Urothelium cell line (cell line): ENCODE results near the gene MUC13.

ENCODE experiments used
- DNase-seq: peaks from one replicate; pipeline ENCODE4 v3.0.0; 2011; ENCODE audit warnings: low spot score, mixed read lengths
- FAIRE-seq: peaks from 2 replicates; lab custom pipeline; 2011; peaks lifted over from hg19 to GRCh38; lab: Jason Lieb, UNC

MUC13 gene

DNA sequence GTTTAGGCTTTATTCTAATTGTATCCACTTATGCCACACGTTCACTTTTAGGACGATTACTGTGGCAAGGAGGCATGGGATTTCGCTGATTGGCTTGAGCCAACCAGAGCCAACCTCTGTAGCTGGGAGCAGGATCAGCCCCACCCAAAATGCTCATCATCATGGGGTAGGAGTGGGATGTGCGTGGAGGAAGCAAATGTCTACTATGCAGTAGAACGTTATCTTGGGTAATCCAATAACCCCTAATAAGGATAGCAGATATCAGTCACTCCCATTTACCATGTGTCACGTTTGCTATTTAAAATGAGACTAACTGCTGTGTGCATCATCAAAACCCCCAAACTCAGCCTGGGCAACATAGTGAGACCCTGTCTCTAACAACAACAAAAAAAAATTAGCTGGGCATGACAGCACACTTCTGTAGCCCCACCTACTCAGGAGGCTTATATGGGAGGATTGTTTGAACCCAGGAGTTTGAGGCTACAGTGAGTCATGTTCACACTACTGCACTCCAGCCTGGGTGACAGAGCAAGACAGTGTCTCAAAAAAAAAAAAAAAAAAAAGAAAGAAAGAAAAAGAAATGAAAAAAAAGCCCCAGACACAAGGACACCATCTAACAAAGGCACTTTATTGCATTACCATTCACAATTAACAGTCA is 29.6 kb downstream of the MUC13 start:
- no peak for DNase-seq
- peak; percentile 9 for FAIRE-seq

DNA sequence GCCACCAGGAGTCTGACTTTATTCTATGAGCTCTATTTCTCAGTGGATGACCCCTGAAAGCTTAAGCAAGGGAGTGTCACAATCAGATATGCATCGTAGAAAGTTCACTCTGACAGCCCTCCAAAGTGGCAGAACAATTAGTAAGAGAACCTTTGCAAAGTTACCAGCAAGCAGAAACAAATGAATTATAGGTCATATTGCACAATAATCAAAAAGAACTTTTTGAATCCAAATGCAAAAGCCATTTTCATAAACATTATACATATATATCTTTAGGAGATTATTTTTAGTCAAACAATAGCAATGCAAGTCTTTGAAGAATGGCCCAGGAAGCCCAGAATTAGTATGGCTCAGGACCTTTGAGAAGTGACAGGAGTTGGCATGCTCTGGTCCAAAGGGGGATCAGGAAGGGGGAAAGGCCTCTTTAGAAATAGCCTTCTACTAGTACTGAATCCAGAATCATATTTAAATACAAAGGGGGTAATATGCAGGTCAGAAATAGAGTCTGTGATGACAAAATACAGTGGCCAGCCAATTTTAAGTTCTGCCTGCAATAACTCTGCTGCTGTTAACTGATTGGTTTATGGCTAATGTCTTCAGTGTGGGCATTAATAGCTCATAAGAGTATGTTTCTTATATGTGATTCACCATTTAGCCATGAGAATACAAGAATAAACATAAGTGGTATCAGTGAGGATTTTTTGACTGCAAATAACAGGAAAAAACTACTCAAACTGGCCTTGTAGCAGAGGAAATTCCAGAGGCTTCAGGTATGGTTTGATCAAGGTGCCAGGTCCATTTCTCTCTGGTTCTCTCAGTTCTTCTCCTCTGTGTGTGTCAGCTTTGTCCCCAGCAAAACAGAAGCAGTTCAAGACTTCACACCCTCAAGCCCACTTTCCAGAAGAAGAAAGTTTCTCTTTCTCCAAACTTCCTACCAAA is 30.4 kb downstream of the MUC13 start:
- DNase-seq (no peak), FAIRE-seq (no peak)

DNA sequence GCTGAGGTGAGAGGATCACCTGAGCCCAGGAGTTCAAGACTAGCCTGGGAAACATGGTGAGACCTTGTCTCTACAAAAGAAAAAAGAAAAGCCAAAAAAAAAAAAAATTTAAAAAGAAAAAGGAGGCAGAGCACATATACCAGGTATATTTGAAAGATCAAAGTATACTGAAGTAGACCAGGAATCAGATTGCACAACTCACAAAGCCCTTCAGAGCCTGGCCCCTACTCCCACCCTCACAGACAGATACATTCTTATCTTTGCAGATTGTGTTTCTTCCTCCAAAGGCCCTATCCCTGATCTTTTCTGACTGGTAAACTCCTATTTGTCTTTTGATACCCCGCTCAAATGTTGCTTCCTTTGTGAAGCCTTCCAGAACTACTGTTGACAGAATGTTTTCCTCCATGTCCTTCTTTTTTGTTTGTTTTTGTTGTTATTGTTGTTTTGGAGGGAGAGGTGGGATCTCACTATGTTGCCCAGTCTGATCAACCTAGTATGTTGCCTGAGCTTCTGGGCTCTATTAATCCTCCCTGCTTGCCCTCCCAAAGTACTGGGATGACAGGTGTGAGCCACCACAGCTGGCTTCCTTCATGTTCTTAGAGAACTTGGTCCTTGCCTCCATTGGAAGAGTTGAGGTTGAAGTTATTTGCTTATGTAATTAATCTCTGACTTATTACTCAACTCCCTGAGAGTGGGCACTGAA is 37.6 kb downstream of the MUC13 start:
- FAIRE-seq (no peak), DNase-seq (no peak)

DNA sequence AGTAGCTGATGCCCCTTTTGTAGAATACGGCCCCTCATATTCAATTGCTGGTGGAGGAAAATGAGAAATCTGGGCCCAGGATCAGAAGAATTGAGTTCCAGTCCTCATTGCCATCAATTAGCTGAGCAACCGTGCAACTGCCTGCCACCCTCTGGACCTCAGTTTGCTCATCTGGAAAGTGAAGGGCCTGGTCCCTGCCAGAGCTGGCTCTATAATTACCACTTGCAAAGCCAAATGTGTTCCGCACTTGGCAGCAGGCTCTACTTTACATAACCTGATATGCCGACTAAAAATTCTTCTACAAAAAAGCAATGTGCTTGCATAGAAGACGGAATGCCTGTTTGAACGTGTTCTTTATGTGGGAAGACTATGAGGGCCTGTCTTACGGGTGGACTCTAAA is 38.8 kb downstream of the MUC13 start:
- FAIRE-seq = no peak

GRCh38 chr3:124893526-124893925 is 41.0 kb downstream of the MUC13 start:
- no peak for DNase-seq
- no peak for FAIRE-seq

More for the DNA sequence above, 38.8 kb downstream of the MUC13 start:
- no peak for DNase-seq

DNA sequence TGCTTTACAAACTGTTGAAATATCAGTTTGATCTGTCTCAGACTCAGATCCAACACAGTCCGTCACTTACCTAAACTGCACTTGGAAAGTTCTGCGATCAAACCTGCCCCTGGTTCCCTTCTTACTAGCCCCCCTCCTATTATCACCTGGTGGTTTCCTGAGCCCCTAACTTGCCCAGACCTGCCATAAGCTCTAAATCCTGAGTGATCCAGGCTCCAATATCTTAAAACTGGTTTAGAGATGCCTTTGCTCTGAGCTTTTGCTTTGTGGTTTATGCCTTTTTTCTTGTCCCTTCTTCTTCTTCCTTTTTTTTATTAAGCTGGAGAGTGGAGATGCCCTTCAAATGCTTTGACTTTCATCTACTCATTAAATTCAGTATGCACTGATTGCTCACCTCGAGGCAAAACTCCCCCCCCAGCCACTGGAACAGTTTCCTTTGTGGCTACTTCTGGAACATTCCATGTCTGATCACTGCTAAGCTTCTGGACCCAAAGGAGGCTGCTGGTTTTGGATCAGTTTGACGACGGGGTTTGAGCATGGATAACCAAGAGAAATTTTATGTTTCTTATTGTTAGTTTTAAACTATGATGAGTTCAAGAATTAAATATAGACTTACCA is 43.9 kb downstream of the MUC13 start:
- DNase-seq = no peak
- no peak for FAIRE-seq

DNA sequence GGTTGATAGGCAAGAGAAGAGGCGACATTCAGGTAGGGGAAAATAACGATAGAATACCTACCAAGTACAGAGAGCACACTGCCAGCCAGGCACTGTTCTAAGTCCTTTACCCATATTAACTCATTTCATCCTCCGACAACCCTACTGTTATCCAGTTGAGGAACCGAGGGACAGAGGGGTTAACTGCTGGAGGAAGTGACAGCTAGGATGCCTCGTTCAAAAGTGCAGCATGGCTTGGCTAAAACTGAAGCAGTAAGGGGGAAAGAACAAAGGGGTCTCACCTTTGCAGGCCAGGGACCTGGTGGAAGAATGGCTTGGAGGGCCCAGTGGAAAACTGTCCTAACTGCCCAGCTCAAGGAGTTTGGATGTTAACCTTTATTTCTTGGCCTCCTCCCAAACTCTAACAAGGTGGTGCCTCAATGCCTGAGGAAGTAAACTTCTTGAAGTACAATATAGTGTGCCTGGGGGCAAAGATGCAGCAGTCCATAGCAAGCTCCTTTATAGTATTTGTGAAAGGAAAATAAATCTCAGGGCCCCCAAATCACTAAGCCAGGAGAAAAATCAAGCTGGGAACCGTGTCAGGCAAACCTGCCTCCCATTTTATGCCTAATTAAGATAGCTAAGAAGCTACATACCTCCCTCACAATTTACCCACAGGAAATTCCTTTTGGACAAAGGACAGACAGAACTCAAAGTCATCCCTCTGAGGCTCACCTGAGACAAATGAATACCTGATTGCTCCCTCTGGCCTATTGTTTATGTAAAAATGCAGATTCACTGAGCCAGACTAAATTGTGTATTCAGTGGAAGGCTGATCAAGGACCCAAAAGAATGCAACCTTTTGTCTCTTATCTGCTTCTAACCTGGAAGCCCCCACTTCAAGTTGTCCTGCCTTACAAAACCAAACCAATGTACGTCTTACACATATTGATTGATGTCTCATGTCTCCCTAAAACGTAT is 45.8 kb downstream of the MUC13 start:
- FAIRE-seq (no peak), DNase-seq (no peak)

DNA sequence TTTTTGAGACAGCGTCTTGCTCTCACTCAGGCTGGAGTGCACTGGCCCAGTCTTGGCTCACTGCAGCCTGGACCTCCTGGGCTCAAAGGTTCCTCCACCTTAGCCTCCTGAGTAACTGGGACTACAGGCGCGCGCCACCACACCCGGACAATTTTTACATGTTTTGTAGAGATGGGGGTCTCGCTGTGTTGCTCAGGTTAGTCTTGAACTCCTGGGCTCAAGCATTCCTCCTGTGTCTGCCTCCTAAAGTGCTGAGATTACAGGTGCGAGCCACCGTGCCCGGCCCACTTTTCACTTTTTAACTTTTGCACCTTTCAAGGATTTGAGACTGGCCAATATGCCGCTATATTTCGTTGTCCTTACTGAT is 46.6 kb downstream of the MUC13 start:
- DNase-seq = no peak

GRCh38 chr3:124887177-124887931 is 47.2 kb downstream of the MUC13 start, which contains the start of gene ITGB5:
TSS of gene ITGB5 (minus strand) at chr3:124887365. CDS start at chr3:124887000, 365 bp downstream.
- FAIRE-seq (no peak), DNase-seq (peak; percentile 87)

More for the DNA sequence above, 46.6 kb downstream of the MUC13 start:
- no peak for FAIRE-seq

GRCh38 chr3:124886168-124887056 is 48.1 kb downstream of the MUC13 start:
- DNase-seq (peak; percentile 66), FAIRE-seq (no peak)

GRCh38 chr3:124885466-124886167 is 48.9 kb downstream of the MUC13 start:
- FAIRE-seq = no peak
- DNase-seq = peak; percentile 56

DNA sequence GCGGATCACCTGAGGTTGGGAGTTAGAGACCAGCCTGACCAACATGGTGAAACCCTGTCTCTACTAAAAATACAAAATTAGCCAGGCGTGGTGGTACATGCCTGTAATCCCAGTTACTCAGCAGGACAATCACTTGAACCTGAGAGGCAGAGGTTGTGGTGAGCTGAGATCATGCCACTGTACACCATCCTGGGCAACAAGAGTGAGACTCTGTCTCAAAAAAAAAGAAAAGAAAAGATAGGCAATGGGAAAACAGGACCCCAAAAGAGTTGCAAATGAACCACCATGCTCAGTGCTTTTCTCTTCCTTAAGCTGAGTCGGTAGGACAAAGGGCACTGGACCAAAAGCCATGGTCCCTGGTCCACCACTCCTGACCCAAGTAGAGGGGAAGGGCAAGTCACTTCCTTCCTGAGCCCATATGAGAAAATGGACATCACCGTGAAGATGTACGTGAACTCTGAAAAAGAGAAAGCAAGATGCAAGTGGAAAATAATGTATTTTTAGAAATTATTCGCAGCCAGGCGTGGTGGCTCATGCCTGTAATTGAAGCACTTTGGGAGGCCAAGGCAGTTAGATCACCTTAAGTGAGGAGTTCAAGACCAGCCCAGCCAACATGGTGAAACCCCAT is 50.0 kb downstream of the MUC13 start:
- DNase-seq (no peak), FAIRE-seq (no peak)

GRCh38 chr3:124883766-124884473 is 50.6 kb downstream of the MUC13 start:
- DNase-seq (no peak), FAIRE-seq (no peak)

DNA sequence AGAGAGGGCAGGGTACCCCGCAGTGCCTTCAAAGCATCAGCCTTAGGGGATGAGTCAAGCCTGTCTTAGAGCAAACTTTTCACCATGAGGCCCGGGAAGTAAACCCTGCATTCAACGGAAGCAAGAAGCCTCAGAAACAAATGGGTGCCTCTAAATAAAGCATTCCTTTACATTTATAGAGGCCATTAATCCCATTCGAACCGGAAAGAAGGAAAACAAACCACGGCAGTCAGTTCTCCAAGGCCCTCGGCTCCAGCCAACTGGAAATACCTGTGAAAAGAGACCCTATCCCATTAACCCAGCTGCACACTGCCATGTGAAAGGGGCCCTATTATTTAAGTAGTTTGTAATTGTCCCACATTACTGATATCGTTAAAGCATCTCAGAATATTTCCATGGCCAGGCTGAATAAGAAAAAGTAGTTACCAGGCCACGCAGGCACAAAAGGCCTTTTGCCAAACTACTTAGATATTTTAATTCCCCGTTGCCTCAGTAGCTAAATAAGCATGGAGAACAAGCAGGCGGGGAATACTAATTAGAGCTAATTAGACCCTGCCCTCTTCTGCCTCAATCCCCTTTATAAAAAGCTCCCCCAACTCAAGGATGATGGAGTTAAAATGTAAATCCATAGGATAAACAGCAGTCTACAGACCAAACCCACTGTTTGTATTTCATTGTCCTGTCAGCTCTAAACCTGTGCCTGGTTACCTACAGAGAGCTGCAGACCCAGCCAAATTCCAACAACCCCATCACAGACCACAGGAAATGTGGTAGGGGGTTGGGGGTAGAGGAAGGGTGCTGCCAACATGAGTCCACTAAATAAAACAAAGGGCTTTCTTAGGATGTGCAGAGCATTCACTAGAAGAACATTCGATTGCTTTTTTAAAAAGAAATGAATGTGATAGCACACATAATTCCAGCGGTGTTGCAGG is 51.5 kb downstream of the MUC13 start:
- FAIRE-seq (no peak), DNase-seq (no peak)

DNA sequence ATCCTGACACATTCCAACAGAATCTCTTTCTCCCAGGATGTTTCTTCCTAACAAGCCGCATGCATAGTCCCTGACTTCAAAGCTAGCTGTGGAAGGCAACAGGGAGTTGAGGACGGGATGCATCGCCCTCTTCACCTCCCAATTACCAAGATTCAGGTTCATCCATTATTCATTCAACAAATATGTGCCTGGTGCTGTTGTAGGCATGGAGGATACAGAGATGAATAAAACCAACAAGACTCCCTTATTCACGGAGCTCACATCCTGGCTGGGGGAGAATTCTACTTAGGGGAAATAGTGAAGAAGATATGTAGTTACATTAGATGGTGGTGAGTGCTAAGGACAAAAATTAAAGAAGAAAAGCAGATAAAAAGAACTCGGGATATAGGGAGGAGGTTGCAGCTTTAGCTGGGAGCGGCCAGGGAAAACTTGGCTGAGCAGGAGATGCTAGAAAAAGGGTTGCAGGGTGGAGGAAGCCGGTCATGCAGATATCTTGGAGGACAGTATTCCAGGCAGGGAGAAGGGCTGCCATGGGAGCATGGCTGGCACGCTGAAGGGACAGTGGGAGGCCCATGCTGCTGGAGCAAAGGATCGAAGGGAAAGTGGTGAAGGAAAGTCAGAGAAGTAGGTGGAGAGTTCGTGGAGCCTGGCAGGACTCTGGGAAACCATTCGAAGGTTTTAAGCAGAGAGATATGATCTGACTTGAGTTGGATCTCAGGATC is 52.4 kb downstream of the MUC13 start:
- DNase-seq (no peak), FAIRE-seq (no peak)
